Stromal cell of bone marrow (primary cell): Measurements from ENCODE around the gene SNTA1.
"Not testable (repeated sequence)": the region's sequence is repeated elsewhere in the genome, so short reads cannot be mapped to it uniquely, and the experiment has no call there.

Experiments used
- DNase-seq: peaks from one replicate; pipeline ENCODE4 v3.0.0-alpha.2; 2012; ENCODE audit warnings: low read depth

Gene SNTA1

GRCh38 chr20:33393609-33394008 lies 50.0 kb downstream of the SNTA1 start:
- no peak for DNase-seq

- no peak for DNase-seq
Observed at GRCh38 chr20:33391722-33392415, 51.7 kb downstream of the SNTA1 start.

- not testable (repeated sequence) for DNase-seq
Observed at GRCh38 chr20:33389326-33389725, 54.2 kb downstream of the SNTA1 start.

GRCh38 chr20:33388268-33388667 lies 55.3 kb downstream of the SNTA1 start:
- DNase-seq = no peak

GRCh38 chr20:33387177-33387576 lies 56.4 kb downstream of the SNTA1 start:
- no peak for DNase-seq

- no peak for DNase-seq
Observed at GRCh38 chr20:33386673-33387072, 56.9 kb downstream of the SNTA1 start.

- DNase-seq = no peak
Observed at GRCh38 chr20:33377366-33377765, 66.2 kb downstream of the SNTA1 start.

GRCh38 chr20:33373735-33374605 lies 69.6 kb downstream of the SNTA1 start:
- peak; percentile 14 for DNase-seq

GRCh38 chr20:33372993-33373441 lies 70.5 kb downstream of the SNTA1 start:
- DNase-seq = no peak

- no peak for DNase-seq
Observed at GRCh38 chr20:33370291-33370690, 73.3 kb downstream of the SNTA1 start.

- DNase-seq = no peak
Observed at GRCh38 chr20:33362898-33363297, 80.7 kb downstream of the SNTA1 start.

GRCh38 chr20:33359399-33360261 lies 83.9 kb downstream of the SNTA1 start:
- no peak for DNase-seq
